Measurements from ENCODE around the gene PDLIM5.
"Not testable (repeated sequence)": the region's sequence is repeated elsewhere in the genome, so short reads cannot be mapped to it uniquely, and the experiment has no call there.

Gene PDLIM5

GRCh38 chr4:94533405-94534223, 81.9 kb downstream of the PDLIM5 start:
- DNase-seq, result no peak

GRCh38 chr4:94534401-94535312, 82.9 kb downstream of the PDLIM5 start:
- DNase-seq, result peak; percentile 81

DNA sequence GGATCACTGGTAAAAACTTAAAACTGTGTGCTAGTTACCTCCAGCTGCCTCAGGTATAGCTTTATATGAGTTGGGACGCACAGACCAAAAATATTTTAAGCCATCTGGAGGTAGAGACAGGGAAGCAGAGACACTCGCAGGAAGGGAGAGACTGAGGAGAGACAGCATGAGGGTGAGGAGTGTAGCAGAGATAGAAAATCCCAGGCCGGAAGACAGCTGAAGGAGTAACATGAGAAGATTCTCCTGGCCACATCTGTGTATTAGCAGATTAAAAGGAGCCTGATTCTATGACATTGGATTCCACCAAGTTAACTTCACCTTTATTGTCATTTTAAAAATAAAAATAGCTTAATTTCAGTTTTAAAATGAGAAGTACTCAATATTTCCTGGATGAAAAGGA, 84.3 kb downstream of the PDLIM5 start:
- DNase-seq, result no peak

- DNase-seq, result no peak
Observed at GRCh38 chr4:94536649-94537469, 85.1 kb downstream of the PDLIM5 start.

DNA sequence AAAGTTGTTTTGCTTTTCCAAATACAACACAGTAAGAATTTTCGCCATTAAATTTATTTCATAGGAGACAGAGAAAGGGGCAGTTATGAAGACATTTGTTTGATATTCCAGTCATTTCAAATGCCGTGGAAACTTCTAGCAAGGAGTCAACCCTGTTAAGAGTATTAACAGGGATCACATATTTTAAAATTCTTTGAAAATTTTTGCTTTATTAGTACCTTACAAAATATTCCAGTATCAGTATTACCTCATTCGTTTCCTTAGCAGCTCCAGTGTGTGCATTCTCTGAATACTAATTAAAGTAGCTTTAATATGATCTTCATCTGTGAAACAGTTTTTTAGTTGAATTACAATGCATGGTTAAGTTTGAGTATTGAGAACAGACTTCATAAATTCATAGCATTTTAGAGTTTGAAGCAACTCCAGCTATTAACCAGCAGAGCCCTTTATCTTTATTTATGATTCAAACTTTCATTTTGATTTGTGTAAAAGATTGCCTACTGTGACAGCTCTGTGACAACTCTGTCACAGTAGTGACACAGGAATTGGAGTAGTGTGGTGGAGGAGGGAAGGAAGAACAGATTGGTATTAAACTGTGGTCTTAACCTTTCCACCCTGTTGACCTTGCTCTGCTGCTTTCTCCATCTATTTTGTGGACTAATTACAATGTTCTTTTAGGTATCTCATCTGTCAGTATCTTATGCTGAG, 86.3 kb downstream of the PDLIM5 start:
- DNase-seq, result no peak

DNA sequence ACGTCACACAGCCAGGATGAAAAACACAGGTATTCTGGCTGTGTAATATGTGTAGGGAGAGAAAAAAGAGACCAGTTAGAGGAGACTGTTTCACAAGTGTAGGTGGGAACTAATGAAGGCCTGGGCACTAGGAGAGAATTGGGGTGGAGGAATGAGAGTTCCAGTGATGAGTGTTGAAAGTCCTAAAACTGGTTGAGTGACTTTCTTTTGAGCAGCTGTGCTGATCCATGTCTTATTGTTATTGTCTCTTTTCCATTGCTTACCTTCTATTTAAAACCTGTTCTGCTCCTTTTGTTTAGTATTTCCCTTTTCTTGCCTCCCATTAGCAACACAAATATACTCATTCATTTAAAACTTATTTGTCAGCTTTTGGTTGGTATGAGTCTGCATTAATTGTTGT, 88.7 kb downstream of the PDLIM5 start:
- DNase-seq, result no peak

DNA sequence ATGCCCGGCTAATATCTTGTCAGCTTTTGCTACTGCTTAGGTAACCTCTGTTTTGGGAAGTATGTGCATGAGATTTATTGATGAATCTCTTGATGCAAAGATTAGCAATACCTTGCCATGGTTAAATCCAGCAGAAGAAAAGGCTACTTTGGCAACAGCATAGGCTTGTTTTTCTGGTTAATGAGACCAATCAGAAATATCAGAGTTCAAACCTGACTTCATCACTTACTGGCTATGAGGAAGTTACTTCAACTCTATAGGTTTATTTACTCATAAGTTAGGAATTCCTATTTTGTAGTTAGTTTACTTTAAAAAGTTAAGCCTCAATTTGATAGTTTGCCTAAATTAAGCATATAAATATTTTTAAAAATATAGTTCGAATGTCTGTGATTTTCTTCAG, 93.1 kb downstream of the PDLIM5 start:
- DNase-seq, result no peak

- no peak for DNase-seq
Observed at GRCh38 chr4:94545296-94545695, 93.6 kb downstream of the PDLIM5 start.

DNA sequence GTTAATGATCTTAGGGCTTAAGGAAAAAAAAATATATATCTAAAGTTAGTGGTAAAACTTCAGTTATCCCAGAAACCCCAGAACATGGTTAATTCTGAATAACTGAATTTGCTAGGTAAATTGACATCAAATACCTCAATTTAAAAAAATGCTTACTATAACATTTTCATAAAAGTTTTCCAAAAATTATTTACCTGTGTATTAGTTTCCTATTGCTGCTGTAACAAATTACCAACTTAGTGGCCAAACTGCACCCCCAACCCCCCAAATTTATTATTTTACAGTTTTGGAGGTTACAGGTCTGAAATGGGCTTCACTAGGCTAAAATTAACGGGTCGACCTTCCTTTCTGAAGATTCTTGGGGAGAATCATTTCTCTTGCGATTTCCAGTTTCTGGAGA, 95.2 kb downstream of the PDLIM5 start:
- DNase-seq, result no peak

GRCh38 chr4:94548571-94548970, 96.8 kb downstream of the PDLIM5 start:
- peak; percentile 85 for DNase-seq

DNA sequence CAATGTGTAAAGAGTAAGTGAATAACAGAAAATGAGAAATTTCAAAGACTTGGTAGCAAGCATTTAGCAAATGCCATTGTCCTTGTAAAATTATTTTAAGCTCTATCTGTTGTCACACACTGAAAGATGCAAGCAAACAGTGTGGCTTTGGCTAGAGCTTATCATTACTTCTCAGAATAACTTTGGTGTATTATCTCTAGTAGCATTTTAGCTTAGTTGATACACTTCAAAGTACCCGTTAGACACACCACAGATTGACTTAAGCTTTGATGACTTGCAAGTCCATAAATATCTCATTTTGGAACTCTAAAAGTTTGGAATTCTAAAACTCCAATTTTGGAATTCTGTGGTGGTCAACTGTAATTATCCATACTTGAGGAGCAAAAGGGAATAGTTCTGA, 98.6 kb downstream of the PDLIM5 start:
- no peak for DNase-seq

- DNase-seq, result no peak
Observed at GRCh38 chr4:94550851-94551250, 99.1 kb downstream of the PDLIM5 start.

- no peak for DNase-seq
Observed at GRCh38 chr4:94551643-94552564, 100.2 kb downstream of the PDLIM5 start.

DNA sequence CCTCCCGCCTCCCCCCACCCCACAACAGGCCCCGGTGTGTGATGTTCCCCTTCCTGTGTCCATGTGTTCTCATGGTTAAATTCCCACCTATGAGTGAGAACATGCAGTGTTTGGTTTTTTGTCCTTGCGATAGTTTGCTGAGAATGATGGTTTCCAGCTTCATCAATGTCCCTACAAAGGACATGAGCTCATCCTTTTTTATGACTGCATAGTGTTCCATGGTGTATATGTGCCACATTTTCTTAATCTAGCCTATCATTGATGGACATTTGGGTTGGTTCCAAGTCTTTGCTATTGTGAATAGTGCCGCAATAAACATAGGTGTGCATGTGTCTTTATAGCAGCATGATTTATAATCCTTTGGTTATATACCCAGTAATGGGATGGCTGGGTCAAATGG, 104.3 kb downstream of the PDLIM5 start:
- not testable (repeated sequence) for DNase-seq

- not testable (repeated sequence) for DNase-seq
Observed at GRCh38 chr4:94557632-94558031, 105.9 kb downstream of the PDLIM5 start.

DNA sequence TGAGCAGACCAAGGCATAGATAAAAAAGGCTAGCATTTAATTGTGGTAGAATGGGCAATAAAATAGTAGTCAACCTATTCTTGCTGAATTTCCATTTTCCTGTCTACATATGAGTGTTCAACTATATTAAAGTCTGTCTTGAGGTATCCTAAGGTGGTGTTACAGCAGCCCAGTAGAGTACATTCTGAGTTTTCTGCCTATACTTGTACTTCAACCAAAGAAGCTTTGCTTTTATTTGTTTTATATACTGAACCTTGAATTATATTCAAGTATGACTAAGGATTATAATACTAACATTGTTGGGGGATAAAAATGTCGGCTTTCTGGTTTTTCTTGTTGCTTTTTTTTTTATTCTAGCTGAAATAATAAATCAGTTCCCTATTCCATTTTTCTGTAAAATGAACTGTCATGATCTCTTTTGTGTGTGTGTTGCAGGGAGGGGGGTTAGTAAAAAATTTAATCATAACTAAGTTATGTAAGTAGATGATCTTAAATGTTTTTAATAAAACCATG, 106.7 kb downstream of the PDLIM5 start:
- DNase-seq, result no peak

GRCh38 chr4:94559351-94559806, 107.6 kb downstream of the PDLIM5 start:
- no peak for DNase-seq

GRCh38 chr4:94561249-94562024, 109.7 kb downstream of the PDLIM5 start:
- no peak for DNase-seq

GRCh38 chr4:94562285-94562684, 110.5 kb downstream of the PDLIM5 start:
- DNase-seq, result no peak

DNA sequence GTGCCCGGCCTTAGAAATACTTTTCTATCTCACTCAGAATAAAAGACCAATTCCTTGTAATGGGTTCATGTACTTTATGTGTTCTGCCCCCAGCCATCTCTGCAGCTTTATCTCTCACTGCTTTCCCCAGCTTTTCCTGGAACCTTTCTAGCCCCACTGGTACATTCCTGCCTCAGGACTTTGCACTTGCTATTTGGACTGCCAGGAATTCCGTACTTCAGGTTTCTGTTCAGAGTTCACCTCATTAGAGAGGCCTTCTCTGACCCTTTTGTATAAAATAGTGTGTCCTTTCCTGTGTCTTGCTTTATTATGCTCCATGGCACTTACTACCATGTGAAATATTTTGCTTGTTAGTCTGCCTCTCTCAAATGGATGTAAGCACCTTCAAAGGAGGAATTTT, 112.5 kb downstream of the PDLIM5 start:
- DNase-seq, result no peak

Measured in inflammatory macrophage treated with lipopolysaccharide for 4 hours (primary cell).